ENCODE measurements around the gene KLHL10.

KLHL10 gene

DNA sequence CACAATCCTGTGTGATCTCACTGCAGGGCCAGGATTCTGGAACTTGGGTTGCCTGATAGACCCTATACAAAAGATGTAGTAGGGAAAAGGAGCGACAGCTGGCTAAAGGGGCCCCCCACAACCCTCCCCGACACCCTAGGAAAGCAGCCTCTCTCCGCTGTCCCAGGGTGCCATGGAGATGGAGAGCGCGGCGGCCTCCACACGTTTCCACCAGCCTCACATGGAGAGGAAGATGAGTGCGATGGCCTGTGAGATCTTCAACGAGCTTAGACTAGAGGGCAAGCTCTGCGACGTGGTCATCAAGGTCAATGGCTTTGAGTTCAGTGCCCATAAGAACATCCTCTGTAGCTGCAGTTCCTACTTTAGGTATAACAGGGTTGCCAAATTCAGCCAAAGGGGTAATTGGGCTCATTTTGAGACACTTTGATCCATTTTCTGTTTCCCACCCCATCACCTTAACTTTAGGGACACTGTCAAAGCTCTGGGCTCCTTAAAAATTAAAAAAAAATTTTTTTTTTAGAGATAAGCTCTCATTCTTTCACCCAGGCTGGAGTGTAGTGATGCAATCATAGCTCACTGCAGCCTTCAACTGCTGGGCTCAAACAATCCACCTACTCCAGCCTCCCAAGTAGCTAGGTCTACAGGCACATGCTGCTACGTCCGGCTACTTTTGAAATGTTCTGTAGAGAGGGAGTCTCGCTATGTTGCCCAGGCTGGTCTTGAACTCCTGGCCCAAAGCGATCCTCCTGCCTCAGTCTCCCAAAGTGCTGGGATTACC, at the start of gene KLHL10:
KLHL10 (plus strand) TSS at position 65 of the 778 bp plus-strand sequence; CDS start at position 173, 108 bp downstream.
- no peak for DNase-seq

DNA sequence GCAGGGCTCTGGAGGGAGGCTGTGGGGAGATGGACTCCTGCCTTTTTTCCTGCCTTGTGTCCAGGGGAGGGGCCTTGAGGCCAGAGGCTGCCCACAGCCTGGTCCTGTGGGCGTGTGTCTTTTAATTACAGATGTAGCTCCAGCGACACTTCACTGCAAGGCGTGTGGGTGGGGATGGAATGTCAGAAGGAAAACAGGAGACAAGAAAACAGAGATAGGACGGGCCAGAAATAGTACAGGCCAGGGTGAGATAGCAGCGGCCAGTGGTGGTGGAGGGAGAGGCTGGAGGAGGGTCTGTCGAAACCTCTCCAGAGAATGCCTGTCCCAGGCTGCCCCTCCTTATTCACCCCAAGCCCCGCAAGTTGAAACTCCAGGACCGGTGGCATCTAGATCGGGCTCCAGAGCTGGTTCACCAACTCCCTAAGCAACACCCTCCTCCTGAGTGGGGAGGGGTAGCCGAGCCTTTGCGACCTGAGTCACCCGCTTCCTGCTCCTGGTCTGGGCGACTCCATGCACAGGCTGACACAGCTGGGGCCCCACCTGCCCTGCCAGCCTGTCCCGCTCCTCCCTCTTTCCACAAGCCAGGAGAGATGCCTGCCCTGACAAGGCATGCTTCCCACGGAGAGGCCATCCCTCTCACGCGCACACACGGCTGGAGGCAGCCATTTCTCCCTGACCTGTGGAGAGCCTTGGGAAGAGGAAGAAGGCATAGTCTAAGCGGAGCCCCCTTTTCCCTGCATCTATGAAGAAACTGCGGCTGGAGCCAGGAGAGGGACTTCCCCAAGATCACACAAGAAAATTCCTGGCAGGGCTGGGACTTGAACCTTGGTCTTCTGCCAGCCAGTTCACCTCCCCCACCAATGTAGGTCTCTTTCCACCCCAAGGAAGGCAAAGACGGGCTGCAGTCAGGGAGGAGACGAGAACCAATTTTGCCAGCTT, 44.5 kb upstream of the KLHL10 start:
- DNase-seq: no peak

DNA sequence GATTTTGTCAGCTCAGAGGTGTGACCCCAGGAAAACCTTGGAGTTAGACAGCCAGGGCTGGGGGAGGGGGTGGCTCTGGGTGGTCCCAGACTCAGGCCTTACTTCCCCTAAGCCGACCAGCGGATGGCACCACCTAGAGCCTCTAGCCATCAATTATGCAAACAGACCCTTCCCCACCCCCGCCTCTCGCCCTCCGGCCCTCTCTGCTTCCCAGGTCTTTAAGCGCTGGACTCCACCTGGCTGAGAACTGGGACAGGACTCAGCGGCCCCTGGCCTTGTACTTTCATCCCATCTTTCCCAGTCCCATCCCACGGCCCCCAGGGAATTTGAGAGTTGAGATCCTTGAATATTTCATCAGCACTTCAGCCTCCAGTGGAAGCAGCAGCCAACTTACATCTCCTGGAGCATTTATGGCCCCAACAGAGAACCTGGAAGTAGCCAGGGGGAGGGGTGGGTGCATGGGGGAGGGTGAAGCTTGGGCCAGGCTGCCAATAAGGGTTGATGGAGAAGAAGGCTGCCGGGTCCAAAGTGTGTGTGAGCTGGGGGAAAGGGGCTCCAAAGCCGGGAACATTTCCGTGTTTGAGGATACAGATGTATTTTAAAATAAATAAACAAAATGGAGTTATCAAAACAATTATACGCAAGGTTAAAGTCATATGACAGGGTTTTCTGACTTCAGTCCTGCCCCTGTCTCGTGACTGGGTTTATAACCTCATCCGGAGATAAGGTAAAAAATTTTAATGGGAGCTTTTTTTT, 43.7 kb upstream of the KLHL10 start:
- no peak for DNase-seq

DNA sequence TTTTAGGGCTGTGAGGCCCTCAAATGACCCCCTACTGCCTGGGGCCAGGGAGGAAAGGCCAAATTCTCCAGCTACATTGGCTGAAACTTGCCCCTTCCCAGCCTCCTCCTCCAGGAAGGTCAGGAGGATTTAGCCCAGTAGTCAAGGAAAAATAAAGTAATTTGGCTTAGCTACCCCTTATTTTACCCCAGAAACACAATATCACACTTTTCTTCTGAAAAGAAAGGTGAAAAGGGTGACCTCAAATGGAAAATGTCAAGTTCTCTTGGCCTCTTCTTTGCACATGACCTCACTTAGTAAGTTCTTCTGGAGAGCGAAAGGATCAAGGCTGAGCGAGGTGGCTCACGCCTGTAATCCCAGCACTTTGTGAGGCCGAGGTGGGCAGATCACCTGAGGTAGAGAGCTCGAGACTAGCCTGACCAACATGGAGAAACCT, 43.1 kb upstream of the KLHL10 start:
- no peak for DNase-seq

DNA sequence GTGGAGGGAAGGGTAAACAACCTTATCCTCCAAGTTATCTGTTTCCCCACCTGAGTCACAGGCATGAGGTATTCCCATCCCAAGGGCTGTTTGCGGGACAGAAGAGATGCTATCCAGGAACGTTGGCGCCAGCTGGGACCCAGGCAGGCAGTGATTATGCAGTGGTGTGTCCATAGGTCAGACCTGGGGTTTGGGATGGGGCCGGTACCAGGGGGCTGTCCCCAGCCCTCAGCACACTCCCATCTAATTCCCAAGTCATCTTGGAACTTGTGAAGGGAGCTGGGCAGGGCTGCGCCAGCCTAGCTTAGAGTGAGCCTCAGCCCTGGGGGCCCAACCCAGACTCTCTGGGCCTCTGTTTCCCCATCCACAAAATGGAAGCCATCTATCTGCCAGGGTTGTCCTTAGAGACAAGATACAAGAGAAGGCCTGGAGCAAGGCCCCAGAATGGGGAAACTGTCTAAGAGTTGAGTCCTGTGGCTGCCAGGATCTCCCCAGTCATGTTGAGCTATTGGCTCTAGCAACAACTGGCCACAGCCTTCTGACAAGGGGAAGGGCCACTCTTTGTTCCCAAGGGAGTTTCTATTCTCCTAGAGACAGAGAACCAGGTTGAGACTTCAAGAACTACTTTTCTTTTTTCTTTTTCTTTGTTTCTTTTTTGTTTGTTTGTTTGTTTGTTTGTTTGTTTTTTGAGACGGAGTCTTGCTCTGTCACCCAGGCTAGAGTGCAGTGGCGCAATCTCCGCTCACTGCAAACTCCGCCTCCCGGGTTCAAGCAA, 41.3 kb upstream of the KLHL10 start:
- DNase-seq: no peak

DNA sequence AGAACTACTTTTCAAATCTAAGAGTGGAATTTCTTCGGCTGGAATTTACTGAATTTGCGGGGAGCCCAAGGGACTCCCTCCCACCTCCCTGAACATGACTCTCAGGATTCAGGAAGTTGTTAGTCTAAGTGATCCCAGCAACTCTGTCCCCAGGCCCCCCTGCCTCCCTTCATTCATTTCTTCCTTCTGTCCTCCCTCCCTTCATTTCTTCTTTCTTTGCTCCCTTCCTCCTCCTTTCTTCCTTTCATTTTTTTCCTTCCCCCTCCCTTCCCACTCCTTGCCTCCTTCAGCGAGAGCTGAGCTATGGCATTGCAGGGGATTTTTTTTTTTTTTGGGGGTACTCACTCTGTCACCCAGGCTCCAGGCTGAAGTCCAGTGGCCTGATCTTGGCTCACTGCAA, 40.2 kb upstream of the KLHL10 start:
- DNase-seq: no peak

DNA sequence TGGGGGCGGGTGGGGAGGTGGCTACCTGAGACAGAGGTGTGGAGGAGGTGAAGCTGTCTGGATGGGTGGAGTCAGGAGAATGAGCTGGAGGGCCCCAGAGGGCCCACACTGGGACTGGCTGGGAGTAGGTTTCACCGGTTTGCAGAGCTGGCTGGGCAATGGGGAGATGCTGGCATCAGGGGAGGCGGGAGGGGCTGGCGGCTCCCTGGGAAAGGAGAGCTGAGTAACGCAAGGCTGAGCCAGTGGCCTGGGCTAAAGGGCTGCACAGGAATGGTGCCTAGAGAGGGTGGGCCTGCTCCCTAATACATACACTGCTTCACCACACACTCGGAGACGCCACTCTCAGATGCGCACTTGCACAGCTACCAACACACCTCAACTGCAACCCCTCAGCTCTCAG, 38.3 kb upstream of the KLHL10 start:
- no peak for DNase-seq

DNA sequence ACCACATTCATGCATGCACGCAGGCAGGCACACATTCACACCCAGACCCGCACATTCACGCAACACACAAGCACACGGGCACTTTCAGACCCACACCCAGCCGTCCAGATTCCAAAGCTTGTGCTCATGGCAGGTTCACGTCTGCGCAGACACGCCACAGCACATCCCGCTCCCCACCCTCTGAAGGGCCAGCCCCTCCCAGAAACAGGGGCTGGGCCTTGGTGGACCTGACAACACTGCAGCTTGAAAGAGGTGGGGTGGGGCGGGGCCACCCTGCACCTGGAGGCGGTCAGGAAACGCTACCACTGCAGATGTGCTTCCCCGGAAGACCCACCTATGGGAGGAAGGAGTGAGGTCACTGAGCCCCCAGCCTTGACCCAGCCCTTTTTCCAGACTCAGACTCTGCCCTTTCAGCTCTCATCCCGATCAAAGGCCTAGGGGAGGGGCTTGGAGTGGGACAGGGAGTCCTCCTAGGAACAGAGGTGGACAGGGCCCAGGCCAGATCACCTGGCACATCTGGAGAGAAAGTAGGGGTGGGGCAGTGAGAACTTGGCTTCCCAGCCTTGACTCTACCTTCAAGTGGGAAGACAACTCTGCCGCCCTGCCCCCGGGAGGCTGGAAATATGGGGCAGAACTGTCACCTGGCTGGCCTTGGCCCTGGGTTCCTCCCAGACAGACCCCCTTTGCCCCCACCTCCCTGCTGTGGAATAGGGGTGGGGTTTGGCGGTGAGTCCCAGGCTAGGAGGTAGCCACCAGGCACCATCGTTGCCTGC, 36.8 kb upstream of the KLHL10 start:
- no peak for DNase-seq

DNA sequence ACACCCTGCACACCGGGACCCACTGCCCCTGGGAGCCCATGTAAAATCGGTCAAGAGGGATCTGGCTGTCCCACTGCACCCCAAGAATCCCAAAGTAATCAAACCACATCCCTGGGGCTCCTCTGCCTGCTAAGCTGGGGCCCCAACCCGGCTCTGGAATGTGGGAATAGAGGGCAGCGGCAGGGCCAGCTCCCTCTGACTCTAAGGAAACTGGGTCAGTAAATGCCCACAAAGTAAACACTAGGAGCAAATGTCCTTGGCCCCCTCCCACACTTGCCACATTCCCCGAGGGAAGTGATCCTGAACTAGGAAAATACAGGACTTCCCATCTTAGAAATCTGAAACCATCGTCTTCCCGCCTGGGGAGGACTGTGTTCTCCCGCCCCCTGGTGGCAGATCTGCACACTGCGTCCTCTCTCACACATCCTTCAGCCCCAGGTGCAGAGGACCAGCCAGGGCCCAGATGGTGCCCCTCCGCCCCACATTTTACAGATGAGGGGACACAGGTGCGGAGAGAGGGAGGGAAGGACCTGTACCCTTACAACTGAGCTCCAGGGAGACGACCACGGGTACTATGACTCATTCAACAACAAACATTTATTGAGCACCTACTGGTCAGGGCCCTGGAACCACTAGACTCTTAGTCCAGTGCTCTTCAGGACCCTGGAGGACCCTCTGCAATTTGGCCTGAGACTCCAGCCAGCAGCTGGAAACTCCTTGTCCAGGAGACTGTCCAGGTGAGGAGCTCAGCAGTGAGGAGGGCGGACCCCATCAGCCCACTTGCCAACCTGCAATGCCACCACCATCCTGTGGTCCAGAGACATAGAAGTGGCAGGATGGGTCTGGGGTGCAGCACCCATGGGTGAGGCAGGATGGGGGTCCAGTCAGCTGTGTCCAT, 36.0 kb upstream of the KLHL10 start:
- peak; percentile 72 for DNase-seq

DNA sequence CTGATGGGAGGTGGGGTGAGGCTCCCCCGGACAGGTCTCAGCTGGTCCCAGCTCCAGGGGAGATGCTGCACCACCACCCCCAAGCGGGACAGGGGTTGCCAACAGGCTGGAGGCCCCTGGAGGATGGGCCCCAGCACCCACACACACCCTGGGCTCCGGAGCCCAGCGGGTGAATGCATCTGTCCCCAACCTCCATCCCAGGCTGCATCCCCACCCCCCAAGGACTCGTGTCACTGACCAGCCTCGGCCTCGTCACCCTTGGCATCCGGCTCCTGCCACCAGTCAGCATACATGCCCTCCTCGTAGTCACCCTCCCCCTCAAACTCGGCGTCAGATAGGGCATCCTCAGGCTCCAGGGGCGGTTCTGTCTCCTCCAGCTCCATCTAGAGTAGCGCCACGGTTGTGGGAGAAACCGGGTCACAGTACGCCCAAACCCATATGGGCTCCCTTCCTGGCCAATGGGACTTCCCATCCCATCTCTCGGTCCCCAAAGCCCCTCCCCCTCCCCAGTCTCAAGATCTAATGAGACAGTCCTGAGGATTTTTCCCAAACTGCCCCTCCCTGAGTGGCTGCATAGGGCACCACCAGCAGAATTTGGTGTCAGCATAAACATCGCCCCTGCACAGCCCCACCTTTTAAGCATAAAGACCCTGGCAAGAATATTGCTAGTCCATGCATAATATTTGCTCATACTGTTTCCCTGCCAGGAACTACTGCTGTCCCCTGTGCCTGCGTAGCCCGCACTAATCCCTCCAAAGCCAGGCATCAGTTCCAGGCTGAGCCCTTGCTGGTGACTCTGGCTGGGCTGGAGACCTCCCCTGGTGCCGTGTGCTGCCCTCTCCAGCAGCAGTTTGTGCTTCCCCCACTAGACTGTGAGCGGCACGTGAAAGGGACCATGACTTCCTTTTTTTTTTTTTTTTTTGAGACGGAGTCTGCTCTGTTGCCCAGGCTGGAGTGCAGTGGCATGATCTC, 34.3 kb upstream of the KLHL10 start:
- DNase-seq: no peak

DNA sequence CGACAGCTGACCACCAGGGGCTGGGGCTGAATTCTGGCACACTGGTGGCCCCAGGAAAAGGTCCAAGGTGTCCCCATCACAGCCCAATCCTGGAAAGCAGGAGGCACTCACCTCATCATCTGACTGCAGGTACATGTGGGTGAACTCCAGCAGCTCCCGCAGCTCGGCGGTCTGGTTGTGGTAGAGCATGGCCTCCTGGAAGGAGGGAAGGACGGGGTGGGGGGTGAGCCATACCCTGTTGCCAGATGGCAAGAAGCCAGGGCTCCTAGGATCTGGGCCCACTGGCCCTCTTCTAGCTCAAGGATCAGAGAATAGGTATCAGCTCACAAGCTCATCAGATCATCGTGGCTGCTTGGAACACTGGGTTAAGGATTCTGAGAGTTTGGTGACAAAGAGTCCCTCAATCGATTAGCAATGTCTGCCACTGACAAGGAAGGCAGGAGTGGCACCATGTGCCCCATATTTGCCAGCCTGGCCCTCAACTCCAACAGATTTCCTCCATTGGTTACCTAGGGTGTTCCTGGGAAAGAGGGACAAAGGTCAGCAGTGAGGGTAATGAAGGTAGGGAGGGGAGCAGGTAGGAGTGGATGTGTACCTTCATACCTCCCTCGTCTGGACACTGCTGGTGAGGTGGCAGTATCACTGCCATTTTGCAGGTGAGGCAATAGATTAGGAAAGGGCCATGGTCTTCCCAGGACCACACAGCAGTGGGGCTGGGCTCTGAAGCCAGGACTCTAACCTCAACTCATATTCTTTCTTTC, 30.8 kb upstream of the KLHL10 start:
- DNase-seq: no peak

DNA sequence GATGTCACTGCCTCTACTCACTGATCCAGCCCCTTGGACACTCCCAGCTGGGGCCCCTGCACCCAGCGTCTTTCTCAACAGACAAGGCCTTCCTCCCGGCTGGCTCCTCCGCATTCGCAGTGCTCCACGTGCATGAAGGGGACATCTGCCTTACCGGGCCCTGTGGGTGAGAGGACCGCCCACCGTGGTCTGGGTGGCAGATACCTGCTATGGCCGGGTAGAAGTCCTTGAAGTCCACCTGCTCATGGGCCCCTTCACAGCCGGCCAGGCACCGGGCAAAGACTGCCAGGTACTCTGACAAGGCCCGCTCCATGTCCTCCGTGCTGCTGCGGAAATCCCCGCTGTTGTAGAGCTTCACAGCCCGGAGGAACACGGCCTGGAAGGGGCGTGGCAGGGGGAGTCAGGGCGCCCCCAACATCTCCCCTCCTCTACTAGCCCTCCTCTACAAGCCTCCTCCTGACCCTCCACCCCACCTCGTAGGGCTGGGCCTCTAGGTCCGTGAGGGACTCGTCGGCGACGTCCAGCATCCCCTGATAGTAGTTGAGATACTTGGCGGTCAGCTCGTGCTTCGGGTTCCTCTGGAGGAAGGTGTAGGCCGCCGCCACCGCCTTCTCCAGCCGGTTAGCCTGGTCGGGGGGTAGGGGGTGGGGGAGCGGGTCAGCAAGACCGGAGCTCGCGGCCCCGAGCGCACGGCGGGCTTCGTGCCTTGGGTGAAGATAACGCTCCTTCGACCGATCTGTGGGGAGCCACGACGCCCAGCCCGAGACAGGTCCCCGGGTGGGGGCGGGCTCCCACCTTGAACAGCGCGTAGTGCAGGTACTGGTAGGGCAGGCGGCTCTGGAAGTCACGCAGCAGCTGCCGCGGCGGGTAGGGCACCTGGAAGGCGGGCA, 26.7 kb upstream of the KLHL10 start:
- no peak for DNase-seq

DNA sequence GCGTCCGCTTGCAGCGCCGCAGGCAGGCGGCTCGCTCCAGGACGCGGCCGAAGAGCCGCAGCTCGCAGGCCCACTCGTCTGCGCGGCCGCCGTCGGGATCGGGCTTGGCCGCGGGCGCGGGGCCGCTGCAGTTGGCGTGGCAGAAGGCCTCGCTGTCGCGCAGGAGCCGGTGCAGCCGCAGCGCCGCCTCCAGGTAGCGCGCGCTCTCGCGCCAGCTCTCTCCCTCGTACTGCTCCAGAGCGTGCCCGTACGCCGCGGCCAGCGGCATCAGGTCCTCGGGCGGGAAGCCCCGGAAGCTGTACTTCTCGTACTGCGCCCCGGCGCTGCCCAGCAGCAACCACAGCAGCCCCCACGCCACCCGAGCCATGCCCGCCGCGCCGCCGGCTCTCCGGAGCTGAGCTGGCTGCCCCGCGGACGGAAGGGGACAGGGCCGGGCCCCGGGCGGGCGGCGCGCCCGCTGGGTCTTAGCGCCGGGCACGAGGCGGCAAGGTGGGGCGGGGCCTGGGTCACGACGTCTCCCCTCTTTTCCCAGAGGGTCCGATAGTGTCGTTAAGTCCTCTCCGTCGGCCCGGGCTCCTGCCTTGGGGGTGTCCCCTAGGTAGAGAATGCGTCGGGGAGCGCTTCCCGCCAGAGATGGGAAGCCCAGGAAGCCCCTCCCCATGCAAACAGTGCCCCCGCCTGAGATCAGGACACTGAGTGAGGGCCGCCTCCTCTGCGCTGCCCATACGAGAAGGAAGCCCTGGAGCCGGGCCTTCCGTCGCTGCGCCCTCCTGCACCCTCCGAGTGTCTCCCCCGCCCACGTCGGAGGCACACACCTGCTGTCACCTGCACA, 25.9 kb upstream of the KLHL10 start, which contains the start of gene P3H4:
P3H4 (minus strand) TSS at position 401 of the 832 bp plus-strand sequence; CDS start at position 367, 34 bp downstream.
- DNase-seq: peak; percentile 63

DNA sequence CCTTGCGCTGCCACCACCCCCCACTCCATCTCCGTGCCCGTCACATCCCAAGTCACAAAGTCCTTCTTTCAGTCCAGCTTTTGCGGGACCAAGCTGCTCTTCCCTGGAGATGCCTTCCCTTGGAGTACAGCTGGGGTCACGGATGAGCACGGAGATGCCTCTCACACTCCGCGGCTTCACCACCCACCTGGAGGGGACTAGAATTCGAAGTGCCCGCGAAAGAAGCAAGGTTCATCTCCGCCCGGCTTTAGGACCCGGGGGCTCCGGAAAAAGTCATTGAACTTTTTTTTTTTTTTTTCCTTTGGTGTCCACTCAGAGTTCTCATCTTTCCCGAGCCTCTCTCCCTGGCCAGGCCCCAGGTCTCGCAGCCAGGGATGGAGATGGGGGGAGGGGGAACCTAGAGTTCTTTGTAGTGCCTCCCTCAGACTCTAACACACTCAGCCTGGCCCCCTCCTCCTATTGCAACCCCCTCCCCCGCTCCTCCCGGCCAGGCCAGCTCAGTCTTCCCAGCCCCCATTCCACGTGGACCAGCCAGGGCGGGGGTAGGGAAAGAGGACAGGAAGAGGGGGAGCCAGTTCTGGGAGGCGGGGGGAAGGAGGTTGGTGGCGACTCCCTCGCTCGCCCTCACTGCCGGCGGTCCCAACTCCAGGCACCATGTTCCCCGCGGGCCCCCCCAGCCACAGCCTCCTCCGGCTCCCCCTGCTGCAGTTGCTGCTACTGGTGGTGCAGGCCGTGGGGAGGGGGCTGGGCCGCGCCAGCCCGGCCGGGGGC, 25.1 kb upstream of the KLHL10 start, which contains the start of gene FKBP10:
FKBP10 (plus strand) TSS at position 624 of the 771 bp plus-strand sequence; CDS start at position 655, 31 bp downstream.
- no peak for DNase-seq

DNA sequence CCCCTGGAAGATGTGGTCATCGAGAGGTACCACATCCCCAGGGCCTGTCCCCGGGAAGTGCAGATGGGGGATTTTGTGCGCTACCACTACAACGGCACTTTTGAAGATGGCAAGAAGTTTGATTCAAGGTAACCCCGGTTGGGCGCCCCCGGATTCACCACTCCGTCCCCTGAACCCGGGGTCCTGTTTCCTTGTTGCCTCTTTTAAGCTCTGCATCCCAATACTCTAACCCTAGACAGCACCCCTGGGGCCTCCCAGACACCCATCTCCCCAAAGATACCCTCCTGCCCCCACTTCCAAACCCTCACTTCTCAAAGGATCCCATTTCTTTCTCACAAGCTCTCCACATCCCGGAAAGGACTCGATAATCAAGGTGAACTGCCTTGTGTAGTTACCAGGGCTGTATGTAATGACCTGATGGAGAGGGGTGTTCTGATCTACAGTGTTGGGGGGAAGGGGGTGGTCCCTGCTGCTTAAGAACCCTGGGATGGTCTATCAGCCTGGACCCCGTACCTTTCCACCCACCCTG, 24.4 kb upstream of the KLHL10 start:
- DNase-seq: no peak

Measured in activated CD4-positive, alpha-beta T cell treated with anti-CD3 and anti-CD28 coated beads, Interleukin-2, amount 50 U/mL, for 16 hours (primary cell).